GM18909 (cell line): ENCODE results near the gene STIL.

ENCODE experiments used
- ATAC-seq: cut with Tn5 transposase; IDR thresholded peaks from one replicate; pipeline ENCODE4 v1.9.1; 2021; ENCODE audit warnings: mild to moderate bottlenecking; ENCODE audit not compliant: unreplicated experiment, poor library complexity

Gene STIL

GRCh38 chr1:47201179-47201578, 112.8 kb downstream of the STIL start:
- ATAC-seq: no peak
